DOHH2 (cell line): ENCODE results near the gene SRCAP.
"Not testable (repeated sequence)": the region's sequence is repeated elsewhere in the genome, so short reads cannot be mapped to it uniquely, and the experiment has no call there.

Experiments used
- CTCF ChIP-seq: fragments of 200-600 bp; sonication (generic); IDR thresholded peaks from one replicate; pipeline ENCODE4 v1.5.1; 2014; ENCODE audit warnings: antibody characterized with exemption, mild to moderate bottlenecking, low read depth, low read length; ENCODE audit not compliant: poor library complexity, severe bottlenecking
- EZH2phosphoT487 ChIP-seq: fragments of 200-600 bp; sonication (generic); IDR thresholded peaks from 2 replicates; pipeline ENCODE4 v1.6.1; 2017; ENCODE audit warnings: borderline replicate concordance, mild to moderate bottlenecking, antibody characterized with exemption, low read length, moderate library complexity, mixed read lengths

DNA sequence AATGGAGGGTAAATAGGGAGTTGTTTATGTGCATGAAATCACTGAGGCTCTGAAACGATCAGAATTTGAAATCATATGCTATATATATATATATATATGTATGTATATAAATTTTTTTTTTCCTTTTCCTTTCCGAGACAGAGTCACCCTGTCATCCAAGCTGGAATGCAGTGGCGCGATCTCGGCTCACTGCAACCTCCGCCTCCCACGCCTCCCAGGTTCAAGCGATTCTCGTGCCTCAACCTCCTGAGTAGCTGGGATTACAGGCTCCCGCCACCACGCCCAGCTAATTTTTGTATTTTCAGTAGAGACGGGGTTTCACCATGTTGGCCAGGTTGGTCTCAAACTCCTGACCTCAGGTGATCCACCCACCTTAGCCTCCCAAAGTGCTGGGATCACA is 4.1 kb downstream of the SRCAP start:
- not testable (repeated sequence) for TF ChIP-seq CTCF, EZH2phosphoT487
